ENCODE measurements around the gene MTCL3.

MTCL3 gene

GRCh38 chr6:127484212-127484863 is 34.8 kb downstream of the MTCL3 start:
- H3K27me3 ChIP-seq (ENCODE audit: control insufficient read depth in 1 of 2, insufficient read depth in 2 of 2, low read length in 2 of 2): no peaks in the 10 kb centered on the region
- peak overlapping the region; percentile 31 for H3K4me3 ChIP-seq (ENCODE audit: low read length)
- no peak for TF ChIP-seq CTCF (IDR thresholded peaks at IDR 0.05)
- Mint-ChIP-seq H3K27ac (peak overlapping the region; percentile 12), H3K4me1 (ENCODE audit: low read depth) (peaks cover 20% of the 10 kb centered on the region), H3K9me3 (no peaks in the 10 kb centered on the region), H3K4me3 (peak overlapping the region; percentile 77), H3K36me3 (ENCODE audit: low read depth) (no peaks in the 10 kb centered on the region), H3K27me3 (no peaks in the 10 kb centered on the region)
- CTCF ChIA-PET: interaction anchor here (1.0 to 3.7 kb wide), 2 partner anchors 26 to 32 kb away, joined by 3 to 26 read pairs; no protein-coding TSS in a partner anchor
- POLR2A ChIA-PET: interaction anchor here (1.9 kb wide), 1 partner anchor 31 kb away, joined by 14 read pairs; no protein-coding TSS in a partner anchor
- peak overlapping the region in 1 of 2 donors; percentile 20 for H3K27ac ChIP-seq (ENCODE audit: low read depth in 1 of 2, low read length in 2 of 2)
- ATAC-seq (ENCODE audit: poor library complexity) (peak; percentile 73), DNase-seq (peak in 3 of 14 experiments; percentile 41 to 70 (median 41))
- H3K4me1 ChIP-seq (ENCODE audit: insufficient read depth, low read length): no peaks in the 10 kb centered on the region
- no peaks in the 10 kb centered on the region for H3K36me3 ChIP-seq (ENCODE audit: insufficient read depth, low read length)
- no peaks in the 10 kb centered on the region for H3K9me3 ChIP-seq (ENCODE audit: control insufficient read depth in 1 of 2, insufficient read depth in 1 of 2, low read length in 2 of 2)
- intact Hi-C loops (cut with DNase I, micrococcal nuclease): no loop called here

- peak overlapping the region; percentile 12 for H3K27ac Mint-ChIP-seq
- H3K9me3 Mint-ChIP-seq: no peaks in the 10 kb centered on the region
- ChIA-PET POLR2A (interaction anchor here (1.1 to 1.9 kb wide), 3 partner anchors 9 to 1704 kb away, joined by 3 to 14 read pairs (median 3); no protein-coding TSS in a partner anchor), CTCF (interaction anchor here (3.7 kb wide), 1 partner anchor 32 kb away, joined by 26 read pairs; no protein-coding TSS in a partner anchor)
- no peaks in the 10 kb centered on the region for H3K4me1 ChIP-seq (ENCODE audit: insufficient read depth, low read length)
- no peaks in the 10 kb centered on the region for H3K36me3 Mint-ChIP-seq (ENCODE audit: low read depth)
- no peaks in the 10 kb centered on the region for H3K9me3 ChIP-seq (ENCODE audit: control insufficient read depth in 1 of 2, insufficient read depth in 1 of 2, low read length in 2 of 2)
- H3K27me3 ChIP-seq (ENCODE audit: control insufficient read depth in 1 of 2, insufficient read depth in 2 of 2, low read length in 2 of 2): no peaks in the 10 kb centered on the region
- peak overlapping the region; percentile 31 for H3K4me3 ChIP-seq (ENCODE audit: low read length)
- no peaks in the 10 kb centered on the region for H3K27me3 Mint-ChIP-seq
- no peaks in the 10 kb centered on the region for H3K36me3 ChIP-seq (ENCODE audit: insufficient read depth, low read length)
- H3K27ac ChIP-seq (ENCODE audit: low read depth in 1 of 2, low read length in 2 of 2): no peak overlapping the region
- peaks cover 20% of the 10 kb centered on the region for H3K4me1 Mint-ChIP-seq (ENCODE audit: low read depth)
- no peak for TF ChIP-seq CTCF (IDR thresholded peaks at IDR 0.05)
- peak overlapping the region; percentile 77 for H3K4me3 Mint-ChIP-seq
- ATAC-seq (ENCODE audit: poor library complexity) (no peak), DNase-seq (no peak)
- intact Hi-C loops (cut with DNase I, micrococcal nuclease): no loop called here
Observed at GRCh38 chr6:127483399-127484055, 35.6 kb downstream of the MTCL3 start.

GRCh38 chr6:127482325-127482724 is 36.8 kb downstream of the MTCL3 start:
- Mint-ChIP-seq H3K27me3 (peaks cover 6% of the 10 kb centered on the region), H3K4me1 (ENCODE audit: low read depth) (peaks cover 20% of the 10 kb centered on the region), H3K4me3 (no peak overlapping the region), H3K36me3 (ENCODE audit: low read depth) (no peaks in the 10 kb centered on the region), H3K27ac (no peak overlapping the region), H3K9me3 (no peaks in the 10 kb centered on the region)
- intact Hi-C loops (cut with DNase I, micrococcal nuclease): no loop called here
- TF ChIP-seq CTCF (IDR thresholded peaks at IDR 0.05): no peak
- no peaks in the 10 kb centered on the region for H3K4me1 ChIP-seq (ENCODE audit: insufficient read depth, low read length)
- no peak overlapping the region for H3K4me3 ChIP-seq (ENCODE audit: low read length)
- no peak overlapping the region for H3K27ac ChIP-seq (ENCODE audit: low read depth in 1 of 2, low read length in 2 of 2)
- no peak for DNase-seq
- ATAC-seq (ENCODE audit: poor library complexity): no peak
- CTCF ChIA-PET: interaction anchor here (3.7 kb wide), 1 partner anchor 34 kb away, joined by 26 read pairs; no protein-coding TSS in a partner anchor
- no peaks in the 10 kb centered on the region for H3K9me3 ChIP-seq (ENCODE audit: control insufficient read depth in 1 of 2, insufficient read depth in 1 of 2, low read length in 2 of 2)
- POLR2A ChIA-PET: interaction anchor here (0.7 kb wide), 1 partner anchor 11 kb away, joined by 4 read pairs; no protein-coding TSS in a partner anchor
- no peaks in the 10 kb centered on the region for H3K36me3 ChIP-seq (ENCODE audit: insufficient read depth, low read length)
- H3K27me3 ChIP-seq (ENCODE audit: control insufficient read depth in 1 of 2, insufficient read depth in 2 of 2, low read length in 2 of 2): no peaks in the 10 kb centered on the region

All from CD4-positive, alpha-beta T cell (primary cell).